Esophagus squamous epithelium (tissue), 5 donors: ENCODE results near the gene CADM4. TPM values are rescaled to one million over a fixed set of nuclear protein-coding genes. Genes with fewer than 3 reads are reported as not detected.

ENCODE experiments used
- DNase-seq: peaks from one replicate; lab custom pipeline; 2025; lab: John Stamatoyannopoulos, UW
- H3K27ac ChIP-seq, 4 donors: fragments of 200-600 bp; sonication (generic); one replicate each; pipeline ENCODE4 v1.5.1; 2016 to 2019; ENCODE audit warnings: mild to moderate bottlenecking in 1 of 4
- H3K27me3 ChIP-seq, 4 donors: fragments of 200-600 bp; sonication (generic); 1 replicate in 3 of 4; 2 replicates in 1 of 4; pipeline versions ENCODE4 v1.5.1 to v1.6.0; 2017 to 2021; ENCODE audit warnings: antibody characterized with exemption in 1 of 4
- H3K36me3 ChIP-seq, 3 donors: fragments of 200-600 bp; sonication (generic); one replicate each; pipeline ENCODE4 v1.5.1; 2016 to 2019
- H3K4me1 ChIP-seq, 3 donors: fragments of 200-600 bp; sonication (generic); one replicate each; pipeline ENCODE4 v1.5.1; 2017 to 2019
- H3K4me3 ChIP-seq, 4 donors: fragments of 200-600 bp; sonication (generic); 1 replicate in 3 of 4; 2 replicates in 1 of 4; pipeline ENCODE4 v1.5.1; 2016 to 2019; ENCODE audit warnings: mild to moderate bottlenecking in 2 of 4, moderate library complexity in 1 of 4
- H3K9me3 ChIP-seq, 3 donors: fragments of 200-600 bp; sonication (generic); one replicate each; pipeline ENCODE4 v1.5.1; 2016 to 2019
- POLR2A ChIP-seq, 4 donors: fragments of 450-650 bp; IDR thresholded peaks; one replicate each; pipeline ENCODE4 v1.6.1; 2017; ENCODE audit warnings: antibody characterized with exemption in 4 of 4, mild to moderate bottlenecking in 4 of 4, moderate library complexity in 3 of 4
- WGBS, 2 donors: methylation state at CpG; one replicate each; pipeline ENCODE4 v1.1.5; 2018; 5-methylcytosine and 5-hydroxymethylcytosine counted together
- intact Hi-C: fragments of 100-400 bp; cut with DNase I; formaldehyde crosslinking; loops from one replicate; pipeline ENCODE4 v1.15.0; 2022
- total RNA-seq, 4 donors: library from RNA; depleted of rRNA; stranded (reverse); fragments of >200 nt; gene quantifications; one replicate each; pipeline ENCODE4 v1.1.0, GENCODE V29; 2016
- TF ChIP-seq, protein P1 (sequence below), 6 experiments: fragments of 450-650 bp in 4 of 6; fragments of 200-600 bp in 2 of 6; sonication (generic) in 2 of 6; IDR thresholded peaks; one replicate each; pipeline ENCODE4 v1.5.1; 2016 to 2019; ENCODE audit warnings: antibody characterized with exemption in 6 of 6, mild to moderate bottlenecking in 4 of 6, moderate library complexity in 4 of 6
- donor health status: DM: yes; HTN: yes; CAD: no.

Gene CADM4
- total RNA-seq, 4 donors from 2014 or later = 8.8 to 22.8 (median 10.5) TPM

DNA sequence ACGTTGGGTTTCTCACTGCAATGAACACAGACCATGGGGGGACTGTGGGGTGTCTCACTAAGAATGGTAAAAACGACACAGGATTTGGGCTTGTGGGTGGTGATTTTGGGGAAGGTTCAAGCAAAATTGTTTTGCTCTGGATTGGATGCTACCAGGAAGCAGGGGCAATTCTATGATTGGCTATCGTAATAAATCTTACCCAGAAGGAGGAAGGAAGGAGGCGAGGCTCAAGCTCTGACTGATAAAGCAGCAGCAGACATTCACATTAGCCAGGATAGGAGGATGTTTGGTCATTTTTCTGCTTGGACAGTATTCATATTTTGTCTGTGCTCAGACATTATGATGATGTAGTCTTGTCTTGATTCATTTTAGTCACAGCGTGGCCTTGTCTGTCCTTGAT, 41.8 kb downstream of the CADM4 start:
- H3K36me3 ChIP-seq = peaks cover 8 to 64% (median 15%) of the 10 kb centered on the region in 3 donors
- 38 to 39% methylated on average over 5 of the region's 5 CpGs for WGBS, 2 donors
- intact Hi-C loops = loop anchor here (10.0 kb wide), 1 partner anchor 63 kb away; the partner anchor contains the start of gene ZNF575

DNA sequence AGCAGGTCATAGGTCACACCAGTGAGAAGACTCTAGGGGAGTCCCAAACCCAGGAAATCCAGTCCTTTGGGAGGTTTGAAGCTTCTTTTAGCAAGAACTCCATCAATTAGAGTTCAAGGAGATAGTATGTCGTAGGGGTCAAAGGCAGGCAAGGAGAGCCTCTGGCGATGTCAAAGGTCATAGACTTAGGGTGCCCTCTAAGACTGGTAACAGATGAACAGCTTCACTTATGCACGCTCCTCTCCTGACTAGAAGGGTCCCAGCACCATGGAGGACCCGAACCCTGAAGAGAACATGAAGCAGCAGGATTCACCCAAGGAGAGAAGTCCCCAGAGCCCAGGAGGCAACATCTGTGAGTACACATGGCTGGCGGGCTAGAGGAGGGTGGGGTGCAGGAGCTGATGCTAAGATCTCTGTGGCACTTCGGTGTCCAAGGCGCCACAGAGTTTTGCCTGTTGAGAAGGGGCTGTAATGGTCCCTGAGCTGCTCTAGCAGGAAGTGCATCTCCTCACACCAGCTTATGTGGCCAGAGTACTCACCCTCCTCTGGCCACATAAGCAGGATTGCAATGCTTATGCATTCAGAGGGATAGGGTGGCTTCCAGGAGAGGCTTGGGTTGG, 42.7 kb downstream of the CADM4 start:
- Histone ChIP-seq H3K4me3 (peak overlapping the region; percentile 39 to 82 (median 74)), H3K9me3 (no peaks in the 10 kb centered on the region), H3K27ac (peak overlapping the region; percentile 91 to 99 (median 98)), H3K27me3 (no peaks in the 10 kb centered on the region), H3K4me1 (peaks cover 27 to 54% (median 29%) of the 10 kb centered on the region in 3 donors), H3K36me3 (peaks cover 13 to 64% (median 22%) of the 10 kb centered on the region in 3 donors)
- intact Hi-C loops = loop anchor here (10.0 kb wide), 1 partner anchor 62 kb away; the partner anchor contains the start of gene ZNF575
- no peak for DNase-seq
- no peak for TF ChIP-seq POLR2A (IDR thresholded peaks at IDR 0.05)
- TF ChIP-seq, protein P1, sequence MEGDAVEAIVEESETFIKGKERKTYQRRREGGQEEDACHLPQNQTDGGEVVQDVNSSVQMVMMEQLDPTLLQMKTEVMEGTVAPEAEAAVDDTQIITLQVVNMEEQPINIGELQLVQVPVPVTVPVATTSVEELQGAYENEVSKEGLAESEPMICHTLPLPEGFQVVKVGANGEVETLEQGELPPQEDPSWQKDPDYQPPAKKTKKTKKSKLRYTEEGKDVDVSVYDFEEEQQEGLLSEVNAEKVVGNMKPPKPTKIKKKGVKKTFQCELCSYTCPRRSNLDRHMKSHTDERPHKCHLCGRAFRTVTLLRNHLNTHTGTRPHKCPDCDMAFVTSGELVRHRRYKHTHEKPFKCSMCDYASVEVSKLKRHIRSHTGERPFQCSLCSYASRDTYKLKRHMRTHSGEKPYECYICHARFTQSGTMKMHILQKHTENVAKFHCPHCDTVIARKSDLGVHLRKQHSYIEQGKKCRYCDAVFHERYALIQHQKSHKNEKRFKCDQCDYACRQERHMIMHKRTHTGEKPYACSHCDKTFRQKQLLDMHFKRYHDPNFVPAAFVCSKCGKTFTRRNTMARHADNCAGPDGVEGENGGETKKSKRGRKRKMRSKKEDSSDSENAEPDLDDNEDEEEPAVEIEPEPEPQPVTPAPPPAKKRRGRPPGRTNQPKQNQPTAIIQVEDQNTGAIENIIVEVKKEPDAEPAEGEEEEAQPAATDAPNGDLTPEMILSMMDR (IDR thresholded peaks at IDR 0.05) = no peak
- 13 to 15% methylated on average over 5 to 6 of the region's 7 CpGs for WGBS, 2 donors

More for the DNA sequence above, 41.8 kb downstream of the CADM4 start:
- TF ChIP-seq, protein P1 (IDR thresholded peaks at IDR 0.05) = no peak
- no peak for TF ChIP-seq POLR2A (IDR thresholded peaks at IDR 0.05)
- no peak for DNase-seq
- Histone ChIP-seq H3K9me3 (no peaks in the 10 kb centered on the region), H3K27me3 (no peaks in the 10 kb centered on the region), H3K27ac (peak overlapping the region in 1 of 4 donors; percentile 99), H3K4me3 (peak overlapping the region in 1 of 4 donors; percentile 82), H3K4me1 (peaks cover 27 to 53% (median 29%) of the 10 kb centered on the region in 3 donors)

DNA sequence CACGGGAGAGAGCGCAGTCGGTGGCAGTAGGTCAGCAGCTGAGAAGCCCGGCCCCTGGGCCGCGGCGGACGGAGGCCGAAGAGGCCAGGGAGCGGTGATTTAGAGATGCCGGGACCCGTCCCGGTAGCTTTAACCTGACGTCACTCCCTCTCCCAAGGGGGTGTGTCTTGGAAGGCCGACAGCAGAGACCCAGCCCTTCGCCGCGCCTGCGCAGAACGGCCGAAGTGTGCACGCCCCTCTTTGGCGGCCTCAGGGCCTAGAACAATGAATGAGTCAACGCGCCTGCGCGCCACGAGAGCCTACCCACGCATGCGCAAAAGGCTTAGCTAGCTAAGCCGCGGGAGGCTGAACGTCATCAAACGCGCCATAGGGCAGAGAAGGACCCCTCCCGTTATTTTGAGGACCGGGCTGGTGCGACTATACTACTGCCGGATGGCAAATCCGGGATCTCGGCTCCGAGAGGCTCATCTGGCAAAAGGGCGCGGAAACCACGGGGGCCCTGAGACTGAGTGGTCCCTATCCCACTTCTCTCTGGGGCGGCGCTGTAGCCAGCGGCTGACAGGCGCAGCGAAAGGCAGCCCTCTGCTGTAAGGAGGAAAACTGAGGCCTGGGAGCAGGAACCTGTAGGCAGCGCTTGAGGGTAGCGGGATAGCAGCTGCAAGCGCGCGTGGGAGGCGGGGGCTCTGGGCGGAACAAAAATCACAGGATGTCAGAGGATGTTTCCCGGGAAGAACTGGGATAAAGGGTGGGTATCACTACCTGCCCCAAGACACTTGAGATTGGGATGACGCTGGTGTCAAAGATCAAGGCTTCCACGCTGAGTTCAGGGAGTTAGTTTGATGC, 43.4 kb downstream of the CADM4 start, which contains the start of the genes IRGQ and ZNF576:
Gene IRGQ, minus strand, starts transcription at position 136 of the 843 bp plus-strand sequence. CDS start 796 bp downstream, outside the sequence.
Gene ZNF576, plus strand, starts transcription at position 597 of the 843 bp plus-strand sequence. CDS start 514 bp downstream, outside the sequence.
- peaks cover 27 to 54% (median 29%) of the 10 kb centered on the region in 3 donors for H3K4me1 ChIP-seq
- intact Hi-C loops = loop anchor here (10.0 kb wide), 1 partner anchor 61 kb away; the partner anchor contains the start of gene ZNF575
- H3K36me3 ChIP-seq = peaks cover 13 to 64% (median 22%) of the 10 kb centered on the region in 3 donors
- peak; percentile 92 for DNase-seq
- no peaks in the 10 kb centered on the region for H3K9me3 ChIP-seq
- peak within 1 kb of the TSS; percentile 49 to 82 (median 74) for H3K4me3 ChIP-seq
- no peaks in the 10 kb centered on the region for H3K27me3 ChIP-seq
- TF ChIP-seq POLR2A (IDR thresholded peaks at IDR 0.05) = peak in 3 of 4 donors; percentile 58 to 90 (median 79)
- TF ChIP-seq, protein P1 (IDR thresholded peaks at IDR 0.05) = peak in 3 of 6 experiments; percentile 6 to 17 (median 15)
- peak within 1 kb of the TSS; percentile 91 to 99 (median 98) for H3K27ac ChIP-seq
- 0% methylated on average over 3 to 40 of the region's 60 CpGs for WGBS, 2 donors

DNA sequence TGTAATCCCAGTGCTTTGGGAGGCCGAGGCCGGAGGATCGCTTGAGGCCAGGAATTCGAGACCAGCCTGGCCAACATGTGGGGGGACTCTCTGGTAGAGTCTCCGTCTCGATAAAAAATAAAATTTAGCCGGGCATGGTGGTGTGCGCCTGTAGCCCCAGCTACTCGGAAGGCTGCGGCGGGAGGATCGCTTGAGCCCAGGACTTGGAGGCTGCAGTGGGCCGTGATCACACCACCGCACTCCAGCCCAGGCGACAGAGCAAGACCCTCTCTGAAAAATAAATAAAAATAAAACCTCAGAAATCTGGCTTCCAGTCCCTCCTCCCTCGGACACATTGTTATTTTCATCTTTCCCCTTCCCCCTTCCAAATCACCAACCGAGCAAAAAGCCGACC, 44.0 kb downstream of the CADM4 start:
- H3K27me3 ChIP-seq = no peaks in the 10 kb centered on the region
- peak overlapping the region; percentile 91 to 99 (median 98) for H3K27ac ChIP-seq
- peaks cover 13 to 64% (median 22%) of the 10 kb centered on the region in 3 donors for H3K36me3 ChIP-seq
- WGBS, 2 donors = 0% methylated on average over 15 of the region's 18 CpGs; no CpG with 5 or more reads in 1 of the 2 donors
- intact Hi-C loops = loop anchor here (10.0 kb wide), 1 partner anchor 61 kb away; the partner anchor contains the start of gene ZNF575
- TF ChIP-seq POLR2A (IDR thresholded peaks at IDR 0.05) = no peak
- TF ChIP-seq, protein P1 (IDR thresholded peaks at IDR 0.05) = no peak
- H3K4me1 ChIP-seq = peaks cover 27 to 54% (median 29%) of the 10 kb centered on the region in 3 donors
- no peaks in the 10 kb centered on the region for H3K9me3 ChIP-seq
- peak overlapping the region; percentile 49 to 82 (median 74) for H3K4me3 ChIP-seq
- DNase-seq = no peak
